Adipocyte (in vitro differentiated cells): ENCODE measurements around the gene MBD4.

Experiments used
- DNase-seq: peaks from one replicate; pipeline ENCODE4 v3.0.0-alpha.2; 2015; ENCODE audit warnings: low read depth
- H3K27me3 ChIP-seq: replicated peaks from 2 replicates; pipeline ENCODE4 v1.7.0; 2013; ENCODE audit warnings: mild to moderate bottlenecking, low read length, moderate library complexity; ENCODE audit not compliant: control insufficient read depth, insufficient read depth
- H3K36me3 ChIP-seq: 2 replicates; pipeline ENCODE4 v1.7.0; 2013; ENCODE audit warnings: low read length, mild to moderate bottlenecking, moderate library complexity; ENCODE audit not compliant: control insufficient read depth, insufficient read depth, severe bottlenecking
- H3K4me1 ChIP-seq: 2 replicates; pipeline ENCODE4 v1.7.0; 2013; ENCODE audit warnings: mild to moderate bottlenecking, low read length, moderate library complexity; ENCODE audit not compliant: control insufficient read depth, insufficient read depth
- H3K4me3 ChIP-seq: 2 replicates; pipeline ENCODE4 v1.7.0; 2013; ENCODE audit warnings: mild to moderate bottlenecking, low read length, moderate library complexity
- H3K9ac ChIP-seq: 2 replicates; pipeline ENCODE4 v1.7.0; 2013; ENCODE audit warnings: mild to moderate bottlenecking, low read length, moderate library complexity
- H3K9me3 ChIP-seq: 2 replicates; pipeline ENCODE4 v1.7.0; 2013; ENCODE audit warnings: mild to moderate bottlenecking, low read length, moderate library complexity; ENCODE audit not compliant: control insufficient read depth

The MBD4 gene

GRCh38 chr3:129442486-129442885, 2.7 kb upstream of the MBD4 start:
- Histone ChIP-seq H3K4me1 (peaks cover 61% of the 10 kb centered on the region), H3K27me3 (no peaks in the 10 kb centered on the region), H3K9ac (peak overlapping the region; percentile 95), H3K9me3 (no peaks in the 10 kb centered on the region), H3K36me3 (peaks cover 6% of the 10 kb centered on the region), H3K4me3 (peak overlapping the region; percentile 95)
- no peak for DNase-seq

- Histone ChIP-seq H3K4me1 (peaks cover 60% of the 10 kb centered on the region), H3K36me3 (peaks cover 13% of the 10 kb centered on the region), H3K9ac (peak overlapping the region; percentile 95), H3K9me3 (no peaks in the 10 kb centered on the region), H3K4me3 (peak overlapping the region; percentile 95), H3K27me3 (no peaks in the 10 kb centered on the region)
- DNase-seq, result peak; percentile 72
These were observed 2.0 kb upstream of the MBD4 start for GRCh38 chr3:129441782-129442181.

- DNase-seq, result no peak
- Histone ChIP-seq H3K4me3 (peak overlapping the region; percentile 95), H3K9ac (peak overlapping the region; percentile 95)
These were observed 1.5 kb upstream of the MBD4 start for GRCh38 chr3:129441215-129441614.

GRCh38 chr3:129440618-129441190, 956 bp upstream of the MBD4 start:
- H3K9me3 ChIP-seq, result no peaks in the 10 kb centered on the region
- peak overlapping the region; percentile 95 for H3K9ac ChIP-seq
- H3K36me3 ChIP-seq, result peaks cover 24% of the 10 kb centered on the region
- peak overlapping the region; percentile 95 for H3K4me3 ChIP-seq
- H3K27me3 ChIP-seq, result no peaks in the 10 kb centered on the region
- peaks cover 69% of the 10 kb centered on the region for H3K4me1 ChIP-seq
- DNase-seq, result peak; percentile 76

More at GRCh38 chr3:129441215-129441614, 1.5 kb upstream of the MBD4 start:
- peaks cover 19% of the 10 kb centered on the region for H3K36me3 ChIP-seq
- peaks cover 64% of the 10 kb centered on the region for H3K4me1 ChIP-seq
- no peaks in the 10 kb centered on the region for H3K27me3 ChIP-seq
- no peaks in the 10 kb centered on the region for H3K9me3 ChIP-seq

GRCh38 chr3:129439226-129439816, 427 bp downstream of the MBD4 start:
- Histone ChIP-seq H3K9ac (peak overlapping the region; percentile 95), H3K4me1 (peaks cover 76% of the 10 kb centered on the region), H3K36me3 (peaks cover 34% of the 10 kb centered on the region), H3K4me3 (peak overlapping the region; percentile 95), H3K9me3 (no peaks in the 10 kb centered on the region), H3K27me3 (no peaks in the 10 kb centered on the region)
- peak; percentile 67 for DNase-seq

GRCh38 chr3:129435367-129435766, 4.4 kb downstream of the MBD4 start:
- no peak for DNase-seq
- Histone ChIP-seq H3K27me3 (no peaks in the 10 kb centered on the region), H3K9ac (peak overlapping the region; percentile 66), H3K4me1 (peaks cover 39% of the 10 kb centered on the region), H3K9me3 (no peaks in the 10 kb centered on the region), H3K4me3 (peak overlapping the region; percentile 57), H3K36me3 (peaks cover 73% of the 10 kb centered on the region)

- no peak for DNase-seq
- Histone ChIP-seq H3K36me3 (peaks cover 81% of the 10 kb centered on the region), H3K27me3 (no peaks in the 10 kb centered on the region), H3K9me3 (no peaks in the 10 kb centered on the region), H3K4me3 (no peak overlapping the region), H3K9ac (no peak overlapping the region), H3K4me1 (peaks cover 39% of the 10 kb centered on the region)
These were observed 5.6 kb downstream of the MBD4 start for GRCh38 chr3:129434140-129434539.

- Histone ChIP-seq H3K9me3 (no peaks in the 10 kb centered on the region), H3K4me1 (peaks cover 38% of the 10 kb centered on the region), H3K27me3 (no peaks in the 10 kb centered on the region), H3K9ac (no peak overlapping the region), H3K36me3 (peaks cover 81% of the 10 kb centered on the region), H3K4me3 (no peak overlapping the region)
- DNase-seq, result no peak
These were observed 6.2 kb downstream of the MBD4 start for GRCh38 chr3:129433565-129433964.

GRCh38 chr3:129432671-129433070, 7.1 kb downstream of the MBD4 start:
- H3K36me3 ChIP-seq, result peaks cover 77% of the 10 kb centered on the region
- H3K27me3 ChIP-seq, result no peaks in the 10 kb centered on the region
- H3K4me3 ChIP-seq, result no peak overlapping the region
- no peak overlapping the region for H3K9ac ChIP-seq
- no peaks in the 10 kb centered on the region for H3K9me3 ChIP-seq
- no peak for DNase-seq
- peaks cover 36% of the 10 kb centered on the region for H3K4me1 ChIP-seq

- Histone ChIP-seq H3K9me3 (no peaks in the 10 kb centered on the region), H3K27me3 (no peaks in the 10 kb centered on the region), H3K4me3 (no peak overlapping the region), H3K4me1 (peaks cover 32% of the 10 kb centered on the region), H3K36me3 (peaks cover 70% of the 10 kb centered on the region), H3K9ac (no peak overlapping the region)
- no peak for DNase-seq
These were observed 7.7 kb downstream of the MBD4 start for GRCh38 chr3:129432036-129432435.

GRCh38 chr3:129429602-129430001, 10.1 kb downstream of the MBD4 start:
- Histone ChIP-seq H3K36me3 (peaks cover 48% of the 10 kb centered on the region), H3K9ac (no peak overlapping the region), H3K27me3 (no peaks in the 10 kb centered on the region), H3K4me3 (no peak overlapping the region), H3K9me3 (no peaks in the 10 kb centered on the region), H3K4me1 (peaks cover 12% of the 10 kb centered on the region)
- no peak for DNase-seq

GRCh38 chr3:129429080-129429451, 10.7 kb downstream of the MBD4 start:
- peaks cover 11% of the 10 kb centered on the region for H3K4me1 ChIP-seq
- H3K36me3 ChIP-seq, result peaks cover 44% of the 10 kb centered on the region
- H3K9ac ChIP-seq, result peak overlapping the region; percentile 45
- H3K9me3 ChIP-seq, result no peaks in the 10 kb centered on the region
- H3K4me3 ChIP-seq, result peak overlapping the region; percentile 80
- no peaks in the 10 kb centered on the region for H3K27me3 ChIP-seq
- no peak for DNase-seq
